Astrocyte of the hippocampus (primary cell): Measurements from ENCODE around the gene PDE10A.

Experiments
- DNase-seq: peaks from one replicate; pipeline ENCODE4 v3.0.0; 2011; ENCODE audit warnings: low read depth, low spot score

PDE10A gene

GRCh38 chr6:165403006-165403595, 259.9 kb downstream of the PDE10A start:
- no peak for DNase-seq

GRCh38 chr6:165401092-165401491, 261.9 kb downstream of the PDE10A start:
- DNase-seq = no peak

- DNase-seq = no peak
These were observed 272.6 kb downstream of the PDE10A start for GRCh38 chr6:165390475-165390874.

GRCh38 chr6:165389534-165389933, 273.5 kb downstream of the PDE10A start:
- no peak for DNase-seq

GRCh38 chr6:165383323-165383722, 279.7 kb downstream of the PDE10A start:
- no peak for DNase-seq

GRCh38 chr6:165376100-165376499, 286.9 kb downstream of the PDE10A start:
- no peak for DNase-seq

- DNase-seq = no peak
These were observed 297.7 kb downstream of the PDE10A start for GRCh38 chr6:165365371-165365770.

- no peak for DNase-seq
These were observed 317.3 kb downstream of the PDE10A start for GRCh38 chr6:165345700-165346099.

- DNase-seq = no peak
These were observed 322.5 kb downstream of the PDE10A start for GRCh38 chr6:165340532-165340931.

- no peak for DNase-seq
These were observed 337.4 kb downstream of the PDE10A start for GRCh38 chr6:165325609-165326008.

- no peak for DNase-seq
These were observed 341.4 kb downstream of the PDE10A start for GRCh38 chr6:165321555-165322145.

GRCh38 chr6:165321150-165321549, 341.9 kb downstream of the PDE10A start:
- no peak for DNase-seq

GRCh38 chr6:165317723-165318122, 345.3 kb downstream of the PDE10A start:
- DNase-seq = no peak

- DNase-seq = peak; percentile 94
These were observed 353.9 kb downstream of the PDE10A start, which contains the start of gene C6orf118 for GRCh38 chr6:165308926-165309731. TSS of gene C6orf118 (minus strand) at chr6:165309605. CDS start at chr6:165309586, 19 bp downstream.

- no peak for DNase-seq
These were observed 356.1 kb downstream of the PDE10A start for GRCh38 chr6:165306955-165307354.

- DNase-seq = no peak
These were observed 361.4 kb downstream of the PDE10A start for GRCh38 chr6:165301372-165302246.

GRCh38 chr6:165300422-165300936, 362.6 kb downstream of the PDE10A start:
- no peak for DNase-seq

- no peak for DNase-seq
These were observed 364.2 kb downstream of the PDE10A start for GRCh38 chr6:165298875-165299274.

- peak; percentile 37 for DNase-seq
These were observed 364.6 kb downstream of the PDE10A start for GRCh38 chr6:165298402-165298801.

GRCh38 chr6:165292657-165293056, 370.4 kb downstream of the PDE10A start:
- DNase-seq = no peak
